HG02973 (cell line): ENCODE results near the gene NFKBIA.
A peak's percentile ranks its signal among the peaks of the same experiment; 100 is the strongest.
"Not testable (repeated sequence)": the region's sequence is repeated elsewhere in the genome, so short reads cannot be mapped to it uniquely, and the experiment has no call there.

Experiments
- ATAC-seq: cut with Tn5 transposase; IDR thresholded peaks from one replicate; pipeline ENCODE4 v1.9.1; 2021; ENCODE audit warnings: moderate library complexity; ENCODE audit not compliant: unreplicated experiment

Gene NFKBIA

GRCh38 chr14:35409595-35409994 lies 5.0 kb upstream of the NFKBIA start:
- ATAC-seq: no peak

- ATAC-seq: no peak
Measured at GRCh38 chr14:35408026-35408425, 3.5 kb upstream of the NFKBIA start.

GRCh38 chr14:35407306-35407630 lies 2.7 kb upstream of the NFKBIA start:
- ATAC-seq: no peak

- ATAC-seq: no peak
Measured at GRCh38 chr14:35406506-35407305, 2.2 kb upstream of the NFKBIA start.

GRCh38 chr14:35406090-35406489 lies 1.5 kb upstream of the NFKBIA start:
- ATAC-seq: no peak

- no peak for ATAC-seq
Measured at GRCh38 chr14:35405304-35405996, 901 bp upstream of the NFKBIA start.

GRCh38 chr14:35403603-35404448 lies 723 bp downstream of the NFKBIA start:
- peak; percentile 44 for ATAC-seq

GRCh38 chr14:35403114-35403602 lies 1.4 kb downstream of the NFKBIA start:
- no peak for ATAC-seq

- ATAC-seq: no peak
Measured at GRCh38 chr14:35402323-35403113, 2.0 kb downstream of the NFKBIA start.

- no peak for ATAC-seq
Measured at GRCh38 chr14:35401422-35402265, 2.9 kb downstream of the NFKBIA start.

- ATAC-seq: no peak
Measured at GRCh38 chr14:35400648-35401421, 3.7 kb downstream of the NFKBIA start.

GRCh38 chr14:35399083-35399937 lies 5.2 kb downstream of the NFKBIA start:
- no peak for ATAC-seq

- ATAC-seq: no peak
Measured at GRCh38 chr14:35398071-35398584, 6.4 kb downstream of the NFKBIA start.

GRCh38 chr14:35396610-35397009 lies 7.9 kb downstream of the NFKBIA start:
- not testable (repeated sequence) for ATAC-seq

- no peak for ATAC-seq
Measured at GRCh38 chr14:35395283-35395682, 9.3 kb downstream of the NFKBIA start.

GRCh38 chr14:35394326-35395013 lies 10.1 kb downstream of the NFKBIA start:
- ATAC-seq: no peak

- ATAC-seq: no peak
Measured at GRCh38 chr14:35393826-35394225, 10.7 kb downstream of the NFKBIA start.
